B cell (primary cell): ENCODE results near the gene PPFIA2. TPM values are rescaled to one million over a fixed set of nuclear protein-coding genes. Genes with fewer than 3 reads are reported as not detected.

Source experiments
- ATAC-seq: fragments of 200-7000 bp; cut with Tn5 transposase; one replicate; pipeline ENCODE4 v1.10.0; 2021; ENCODE audit warnings: low read depth, mild to moderate bottlenecking, moderate number of reproducible peaks, moderate library complexity
- CTCF ChIA-PET: fragments of 350-600 bp; sonication (Branson Sonifier 250); formaldehyde crosslinking; loops from one replicate; lab custom pipeline; 2021; ENCODE audit warnings: antibody characterized with exemption, inconsistent platforms; lab: Charles Lee
- POLR2A ChIA-PET: fragments of 350-600 bp; sonication (Branson Sonifier 250); formaldehyde crosslinking; loops from one replicate; lab custom pipeline; 2021; ENCODE audit warnings: antibody characterized with exemption; lab: Charles Lee
- DNase-seq: peaks from one replicate; pipeline ENCODE4 v3.0.0; 2013
- H2AFZ ChIP-seq: 2 replicates; pipeline ENCODE4 v1.6.1; 2012; ENCODE audit warnings: mild to moderate bottlenecking, low read depth, low read length; ENCODE audit not compliant: insufficient read depth, poor library complexity, severe bottlenecking
- H3K27ac ChIP-seq, 2 donors: 1 replicate in 1 of 2; 2 replicates in 1 of 2; pipeline ENCODE4 v1.5.1; 2012 to 2013; ENCODE audit warnings: low read length in 2 of 2, mild to moderate bottlenecking in 2 of 2, moderate library complexity in 1 of 2
- H3K27me3 ChIP-seq, 4 experiments: fragments of 200-600 bp in 1 of 4; sonication (generic) in 1 of 4; replicated peaks in 1 of 4; 1 replicate in 2 of 4; 2 replicates in 2 of 4; pipeline versions ENCODE4 v1.6.1 to v1.7.0; 2013 to 2016; ENCODE audit warnings: low read length in 3 of 4, mild to moderate bottlenecking in 2 of 4, mixed read lengths in 1 of 4, moderate library complexity in 1 of 4; ENCODE audit not compliant: insufficient read depth in 4 of 4, control insufficient read depth in 3 of 4; ENCODE audit errors: control extremely low read depth in 1 of 4
- H3K36me3 ChIP-seq, 2 experiments: replicated peaks in 1 of 2; 1 replicate in 1 of 2; 2 replicates in 1 of 2; pipeline versions ENCODE4 v1.6.1 to v1.7.1; 2013; ENCODE audit warnings: low read length in 1 of 2; ENCODE audit not compliant: insufficient read depth in 2 of 2, control insufficient read depth in 1 of 2; ENCODE audit errors: control extremely low read depth in 1 of 2, extremely low read depth in 1 of 2
- H3K4me1 ChIP-seq, 2 donors: fragments of 200-600 bp in 1 of 2; sonication (generic) in 1 of 2; 1 replicate in 1 of 2; 2 replicates in 1 of 2; pipeline versions ENCODE4 v1.5.1 to v1.6.1; 2013 to 2017; ENCODE audit warnings: low read length in 2 of 2; ENCODE audit not compliant: control insufficient read depth in 2 of 2, insufficient read depth in 2 of 2
- H3K4me2 ChIP-seq: replicated peaks from 2 replicates; pipeline ENCODE3; 2012; ENCODE audit warnings: mild to moderate bottlenecking, low read depth, low read length; ENCODE audit not compliant: poor library complexity, severe bottlenecking
- H3K4me3 ChIP-seq, 5 experiments: fragments of 200-600 bp in 1 of 5; sonication (generic) in 1 of 5; 1 replicate in 3 of 5; 2 replicates in 2 of 5; pipeline versions ENCODE4 v1.5.1 to v1.7.0; 2011 to 2016; ENCODE audit warnings: low read length in 4 of 5, mild to moderate bottlenecking in 4 of 5, low read depth in 2 of 5, control low read depth in 1 of 5, moderate library complexity in 1 of 5; ENCODE audit not compliant: insufficient read depth in 1 of 5; ENCODE audit errors: control extremely low read depth in 1 of 5, extremely low read depth in 1 of 5
- H3K79me2 ChIP-seq: fragments of 200-600 bp; sonication (generic); one replicate; pipeline ENCODE4 v1.6.0; 2016; ENCODE audit warnings: low read length; ENCODE audit not compliant: control insufficient read depth, insufficient read depth
- H3K9ac ChIP-seq: fragments of 200-600 bp; sonication (generic); 2 replicates; pipeline ENCODE4 v1.6.1; 2017; ENCODE audit warnings: mild to moderate bottlenecking, low read length, moderate library complexity
- H3K9me3 ChIP-seq, 3 donors: one replicate each; pipeline versions ENCODE4 v1.6.1 to v1.7.1; 2013; ENCODE audit warnings: low read length in 2 of 3; ENCODE audit not compliant: control insufficient read depth in 2 of 3, insufficient read depth in 1 of 3; ENCODE audit errors: control extremely low read depth in 1 of 3
- H4K20me1 ChIP-seq: 2 replicates; pipeline ENCODE4 v1.6.0; 2012; ENCODE audit warnings: mild to moderate bottlenecking, low read length; ENCODE audit not compliant: insufficient read depth, control insufficient read depth, poor library complexity, severe bottlenecking
- H3K27ac Mint-ChIP-seq: one replicate; pipeline ENCODE4 v1.8.0; 2021; ENCODE audit warnings: mixed read lengths
- H3K27me3 Mint-ChIP-seq: one replicate; pipeline ENCODE4 v1.8.0; 2021; ENCODE audit warnings: mixed read lengths
- H3K4me1 Mint-ChIP-seq: one replicate; pipeline ENCODE4 v1.8.0; 2021; ENCODE audit warnings: mixed read lengths
- H3K4me3 Mint-ChIP-seq: one replicate; pipeline ENCODE4 v1.8.0; 2021; ENCODE audit warnings: mixed read lengths
- H3K9me3 Mint-ChIP-seq: one replicate; pipeline ENCODE4 v1.8.0; 2022; ENCODE audit warnings: mixed read lengths; ENCODE audit not compliant: insufficient read depth
- EZH2 ChIP-seq: IDR thresholded peaks from 2 replicates; pipeline ENCODE4 v1.6.1; 2012; ENCODE audit warnings: borderline replicate concordance, low read depth, mild to moderate bottlenecking, moderate library complexity, low read length; ENCODE audit not compliant: insufficient read depth, poor library complexity, severe bottlenecking
- WGBS: methylation state at CpG from one replicate; pipeline ENCODE4 v1.1.5; 2013; ENCODE audit warnings: missing lambda C conversion rate; ENCODE audit not compliant: insufficient coverage; 5-methylcytosine and 5-hydroxymethylcytosine counted together
- intact Hi-C: fragments of 100-400 bp; cut with micrococcal nuclease; formaldehyde crosslinking; loops from one replicate; pipeline ENCODE4 v1.10.0; 2022
- polyA plus RNA-seq: library from polyadenylated mRNA; depleted of rRNA; stranded (reverse); fragments of >200 nt; gene quantifications from 2 replicates; pipeline ENCODE4 v1.2.3, GENCODE V29; 2012
- total RNA-seq, 2 donors: library from RNA; stranded (reverse); fragments of 120-200 nt in 1 of 2; gene quantifications; 1 replicate in 1 of 2; 2 replicates in 1 of 2; pipeline versions ENCODE4 v1.2.3 to v1.2.4, GENCODE V29; 2013 to 2022
- TF ChIP-seq, protein P1 (sequence below): fragments of 200-600 bp; IDR thresholded peaks from one replicate; pipeline ENCODE4 v1.8.0; 2022; ENCODE audit warnings: antibody characterized with exemption, mild to moderate bottlenecking

Gene PPFIA2
- total and polyA plus RNA-seq, 2 donors (not counting 1 experiment from before 2014, with no cell fraction given), result not detected

DNA sequence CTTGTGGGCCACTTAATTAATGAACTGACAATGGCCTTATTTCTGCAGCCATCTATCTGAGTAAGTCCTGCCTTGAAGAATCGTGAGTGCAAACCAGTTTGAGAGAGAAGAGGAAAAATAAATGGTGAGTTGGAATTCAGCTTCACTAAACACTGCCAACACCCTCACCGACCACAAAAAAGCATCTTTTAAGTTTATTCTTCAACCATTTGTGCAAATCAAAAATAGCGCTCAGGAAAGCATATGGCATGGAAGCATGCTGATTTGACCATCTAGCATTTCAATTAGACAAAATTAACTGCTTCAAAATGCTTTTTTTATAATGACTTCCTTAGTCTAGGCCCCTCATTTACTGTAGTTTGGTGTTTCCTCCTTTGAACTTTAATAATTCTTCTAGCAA, 294.0 kb downstream of the PPFIA2 start:
- Mint-ChIP-seq H3K4me1 (no peaks in the 10 kb centered on the region), H3K4me3 (no peak overlapping the region), H3K9me3 (no peaks in the 10 kb centered on the region), H3K27me3 (no peaks in the 10 kb centered on the region), H3K27ac (no peak overlapping the region)
- DNase-seq, result no peak
- no peaks in the 10 kb centered on the region for H3K9me3 ChIP-seq
- H3K9ac ChIP-seq, result no peak overlapping the region
- H3K27ac ChIP-seq, result no peak overlapping the region
- no peaks in the 10 kb centered on the region for H4K20me1 ChIP-seq
- TF ChIP-seq, protein P1, sequence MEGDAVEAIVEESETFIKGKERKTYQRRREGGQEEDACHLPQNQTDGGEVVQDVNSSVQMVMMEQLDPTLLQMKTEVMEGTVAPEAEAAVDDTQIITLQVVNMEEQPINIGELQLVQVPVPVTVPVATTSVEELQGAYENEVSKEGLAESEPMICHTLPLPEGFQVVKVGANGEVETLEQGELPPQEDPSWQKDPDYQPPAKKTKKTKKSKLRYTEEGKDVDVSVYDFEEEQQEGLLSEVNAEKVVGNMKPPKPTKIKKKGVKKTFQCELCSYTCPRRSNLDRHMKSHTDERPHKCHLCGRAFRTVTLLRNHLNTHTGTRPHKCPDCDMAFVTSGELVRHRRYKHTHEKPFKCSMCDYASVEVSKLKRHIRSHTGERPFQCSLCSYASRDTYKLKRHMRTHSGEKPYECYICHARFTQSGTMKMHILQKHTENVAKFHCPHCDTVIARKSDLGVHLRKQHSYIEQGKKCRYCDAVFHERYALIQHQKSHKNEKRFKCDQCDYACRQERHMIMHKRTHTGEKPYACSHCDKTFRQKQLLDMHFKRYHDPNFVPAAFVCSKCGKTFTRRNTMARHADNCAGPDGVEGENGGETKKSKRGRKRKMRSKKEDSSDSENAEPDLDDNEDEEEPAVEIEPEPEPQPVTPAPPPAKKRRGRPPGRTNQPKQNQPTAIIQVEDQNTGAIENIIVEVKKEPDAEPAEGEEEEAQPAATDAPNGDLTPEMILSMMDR, result no peak
- TF ChIP-seq EZH2, result no peak
- ChIA-PET POLR2A (no interaction called here), CTCF (no interaction called here)
- no peaks in the 10 kb centered on the region for H3K27me3 ChIP-seq
- H3K4me1 ChIP-seq, result no peaks in the 10 kb centered on the region
- ATAC-seq, result no peak
- intact Hi-C loops, result no loop called here
- no peaks in the 10 kb centered on the region for H3K36me3 ChIP-seq
- H3K4me2 ChIP-seq, result no peak overlapping the region
- H2AFZ ChIP-seq, result no peak overlapping the region
- H3K4me3 ChIP-seq, result no peak overlapping the region
- no CpG with 5 or more reads among the region's 3 CpGs for WGBS
- H3K79me2 ChIP-seq, result no peaks in the 10 kb centered on the region

DNA sequence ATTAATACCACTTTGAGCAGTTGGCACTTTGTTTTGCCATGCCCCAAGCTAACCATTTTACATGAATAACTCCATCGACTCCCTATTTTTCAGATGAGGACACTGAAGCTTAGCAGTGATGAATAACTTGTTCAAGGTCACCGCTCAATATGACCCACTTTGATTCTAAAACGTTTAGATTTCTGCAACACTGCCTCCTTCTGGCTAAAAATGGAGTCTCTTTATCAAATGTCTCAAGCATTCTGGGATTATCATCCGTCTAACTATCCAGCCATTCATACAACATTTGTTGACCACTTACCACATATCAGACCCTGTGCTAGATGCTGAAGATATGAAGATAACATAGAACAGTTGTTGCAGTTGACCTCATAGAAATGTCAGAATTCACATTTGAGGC, 298.0 kb downstream of the PPFIA2 start:
- ChIA-PET CTCF (no interaction called here), POLR2A (no interaction called here)
- Histone ChIP-seq H3K9ac (no peak overlapping the region), H3K4me3 (no peak overlapping the region), H3K9me3 (no peaks in the 10 kb centered on the region), H2AFZ (no peak overlapping the region), H3K36me3 (no peaks in the 10 kb centered on the region), H4K20me1 (no peaks in the 10 kb centered on the region), H3K27me3 (no peaks in the 10 kb centered on the region), H3K4me2 (no peak overlapping the region), H3K27ac (no peak overlapping the region), H3K79me2 (no peaks in the 10 kb centered on the region), H3K4me1 (no peaks in the 10 kb centered on the region)
- Mint-ChIP-seq H3K27me3 (no peaks in the 10 kb centered on the region), H3K9me3 (no peaks in the 10 kb centered on the region), H3K4me3 (no peak overlapping the region), H3K4me1 (no peaks in the 10 kb centered on the region), H3K27ac (no peak overlapping the region)
- WGBS, result 59% methylated on average over 3 of the region's 4 CpGs
- TF ChIP-seq, protein P1, result no peak
- TF ChIP-seq EZH2, result no peak
- ATAC-seq, result no peak
- intact Hi-C loops, result no loop called here
- no peak for DNase-seq
